NK-92 treated with Interleukin-12 subunit alpha and Interleukin-12 subunit beta, amount 100 ng/mL, for 24 hours (cell line): ENCODE measurements around the gene PHC2.
A peak's percentile ranks its signal among the peaks of the same experiment; 100 is the strongest.

Source experiments
- DNase-seq: peaks from one replicate; lab custom pipeline; 2025; lab: John Stamatoyannopoulos, UW

Gene PHC2

GRCh38 chr1:33330361-33330890 lies 100.5 kb downstream of the PHC2 start:
- no peak for DNase-seq

DNA sequence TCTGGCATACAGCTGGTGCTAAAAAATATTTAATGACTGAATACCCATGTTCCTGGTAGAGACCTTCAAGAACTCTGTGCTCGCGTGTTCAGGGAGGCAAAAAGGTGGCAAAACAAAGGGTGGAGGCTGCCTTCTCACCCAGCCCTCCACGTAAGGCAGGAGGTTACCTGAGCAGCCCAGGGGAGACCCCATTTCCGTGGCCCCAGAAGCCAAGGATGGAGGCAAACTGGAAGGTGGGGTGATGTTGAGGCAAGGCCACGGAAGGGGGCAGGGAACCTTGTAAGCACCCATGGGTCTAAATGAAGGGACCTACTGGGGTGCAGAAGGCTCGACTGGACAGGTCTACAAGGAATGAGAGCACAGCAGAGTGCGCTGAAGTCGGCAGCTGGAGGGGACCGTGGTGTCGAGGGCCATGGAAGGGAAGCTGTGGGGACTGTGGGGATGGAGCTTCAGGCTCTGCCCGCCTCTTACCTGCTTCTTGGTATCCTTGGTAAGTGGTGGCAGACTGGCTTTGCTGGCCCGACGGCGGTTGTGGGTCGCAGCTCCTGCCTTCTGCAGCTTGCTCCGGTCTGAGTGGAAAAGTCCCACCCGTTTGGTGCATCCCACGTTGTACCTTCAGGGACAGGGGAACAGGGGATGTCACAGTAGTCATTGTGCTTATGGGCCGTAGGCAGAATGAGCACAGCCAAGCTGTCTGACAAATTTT lies 101.1 kb downstream of the PHC2 start:
- no peak for DNase-seq

GRCh38 chr1:33328817-33329216 lies 102.1 kb downstream of the PHC2 start:
- no peak for DNase-seq

- peak; percentile 15 for DNase-seq
Observed at GRCh38 chr1:33327587-33328325, 103.1 kb downstream of the PHC2 start.

DNA sequence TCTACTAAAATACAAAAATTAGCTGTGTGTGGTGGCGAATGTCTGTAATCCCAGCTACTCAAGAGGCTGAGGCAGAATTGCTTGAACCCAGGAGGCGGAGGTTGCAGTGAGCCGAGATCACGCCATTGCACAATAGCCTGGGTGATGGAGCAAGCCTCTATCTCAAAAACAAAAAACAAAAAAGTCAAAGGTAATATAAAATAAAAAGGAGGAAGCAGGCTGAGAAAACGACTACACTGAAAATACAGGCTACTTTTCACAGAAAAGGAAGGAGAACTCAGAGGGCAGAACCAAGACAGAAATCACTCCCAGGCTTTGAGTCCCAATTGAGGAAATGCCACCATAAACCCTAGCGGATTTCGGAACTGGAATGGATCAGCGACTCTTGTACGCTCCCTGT lies 104.1 kb downstream of the PHC2 start:
- no peak for DNase-seq

DNA sequence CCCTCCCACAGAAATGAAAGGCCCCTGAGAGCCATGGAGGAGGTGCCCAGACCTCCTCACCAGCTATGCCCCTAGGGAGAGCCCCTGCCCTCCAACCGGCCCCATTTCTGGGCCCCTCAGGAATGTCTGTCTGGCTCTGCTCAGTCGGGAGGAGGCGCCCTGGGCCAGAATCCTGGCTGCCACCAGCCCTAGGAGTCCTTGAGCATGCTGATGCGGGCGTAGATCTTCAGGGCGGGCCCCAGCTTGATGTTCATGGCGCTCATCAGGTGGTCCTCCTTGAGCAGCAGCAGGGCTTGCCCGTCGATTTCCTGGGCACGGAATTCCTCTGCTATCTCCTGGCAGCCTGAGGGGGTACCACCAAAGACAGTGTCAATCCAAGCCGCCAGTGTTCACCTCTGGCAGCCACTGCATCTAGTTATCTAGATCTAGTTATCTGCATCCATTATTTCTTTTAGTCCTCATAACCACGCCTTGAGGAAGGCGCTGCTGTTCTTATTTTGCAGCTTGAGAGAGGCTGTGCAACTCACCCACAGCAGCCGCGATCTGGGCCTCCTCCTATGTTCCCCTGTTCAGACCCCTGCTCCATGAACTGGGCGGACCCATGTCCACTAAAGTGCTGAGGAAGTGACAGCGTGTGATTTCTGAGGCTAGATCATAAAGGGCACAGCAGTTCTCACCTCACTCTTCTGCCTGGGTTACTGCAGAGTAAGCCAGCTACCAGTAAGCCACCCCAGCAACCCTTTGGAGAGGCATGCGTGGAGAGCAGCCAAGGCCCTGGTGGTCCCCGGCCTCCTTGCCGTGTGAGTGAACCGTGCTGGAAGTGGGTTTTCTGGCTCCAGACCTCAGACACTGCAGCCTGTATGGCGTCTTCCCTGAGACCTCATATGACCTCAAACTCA lies 106.0 kb downstream of the PHC2 start:
- no peak for DNase-seq

DNA sequence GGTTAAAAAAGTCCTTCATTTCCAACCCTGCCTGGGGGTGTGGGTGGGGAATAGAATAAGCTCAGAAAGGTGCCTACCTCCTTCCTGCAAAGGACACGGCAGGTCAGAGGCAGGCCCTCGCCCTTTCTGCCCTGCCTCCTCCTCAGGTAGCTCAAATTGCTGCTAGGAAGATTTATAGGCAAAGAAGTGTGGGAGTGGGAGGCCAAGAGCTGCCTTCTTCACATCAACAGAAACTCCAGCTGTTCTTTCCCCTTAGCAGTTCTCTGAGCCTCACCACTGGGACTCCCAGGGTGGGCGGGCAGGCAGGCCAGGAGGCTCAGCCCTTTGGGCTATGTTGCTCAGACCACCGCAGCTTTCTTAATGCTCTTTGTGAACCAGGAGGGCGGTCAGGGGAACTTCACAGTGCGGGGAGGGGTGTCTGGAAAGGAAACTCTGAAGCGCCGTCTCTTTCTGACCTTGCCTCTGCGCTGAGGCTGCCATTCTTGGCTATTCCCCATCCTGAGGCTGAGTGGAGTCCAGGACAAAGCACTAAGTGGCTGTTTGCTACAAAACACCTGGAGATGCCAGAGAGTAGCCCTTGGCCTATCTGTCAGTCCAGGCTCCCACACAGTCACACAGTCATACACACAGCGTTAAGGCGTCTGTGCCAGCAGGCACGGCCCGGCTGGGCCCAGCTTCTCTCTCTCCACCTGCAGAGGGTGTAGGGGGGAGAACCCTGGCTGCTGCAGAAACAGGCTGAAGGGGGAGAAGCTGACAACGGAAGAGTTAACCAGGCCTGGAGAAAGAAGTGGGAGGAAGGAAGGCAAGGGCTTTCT lies 107.0 kb downstream of the PHC2 start:
- no peak for DNase-seq

DNA sequence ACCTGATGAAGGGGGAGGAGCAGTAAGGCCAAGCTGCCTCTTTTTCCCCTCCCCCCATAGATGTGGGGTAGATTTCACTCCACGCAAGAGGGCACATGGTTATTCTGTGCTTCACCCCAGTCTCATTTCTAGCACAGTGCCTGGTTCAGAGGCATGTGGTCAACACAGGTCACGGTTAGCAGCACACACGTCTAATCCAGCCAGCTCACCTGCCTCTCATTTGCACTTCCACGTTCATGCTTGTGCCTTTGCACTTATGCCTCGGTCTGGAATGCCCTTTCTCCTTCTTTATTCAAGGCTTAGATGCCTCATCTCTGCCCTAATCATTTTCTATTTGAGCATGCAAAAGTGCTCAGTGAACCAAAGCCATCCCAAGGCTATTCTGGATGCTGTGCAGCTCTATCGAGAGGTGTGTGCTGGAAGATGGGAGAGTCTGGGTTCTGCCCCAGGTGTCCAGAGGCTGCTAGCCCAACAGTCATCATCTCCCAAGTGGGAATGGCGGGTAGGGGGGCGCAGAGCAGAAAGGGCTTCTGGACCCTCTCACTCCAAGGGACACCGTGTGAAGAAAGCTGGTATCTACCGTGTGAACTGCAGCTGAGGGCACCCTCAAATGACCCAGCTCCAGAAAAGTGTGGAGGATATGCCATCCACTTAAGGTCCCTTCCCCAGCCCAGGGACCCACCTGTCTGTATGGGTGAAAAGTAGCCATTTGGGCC lies 107.9 kb downstream of the PHC2 start:
- no peak for DNase-seq

DNA sequence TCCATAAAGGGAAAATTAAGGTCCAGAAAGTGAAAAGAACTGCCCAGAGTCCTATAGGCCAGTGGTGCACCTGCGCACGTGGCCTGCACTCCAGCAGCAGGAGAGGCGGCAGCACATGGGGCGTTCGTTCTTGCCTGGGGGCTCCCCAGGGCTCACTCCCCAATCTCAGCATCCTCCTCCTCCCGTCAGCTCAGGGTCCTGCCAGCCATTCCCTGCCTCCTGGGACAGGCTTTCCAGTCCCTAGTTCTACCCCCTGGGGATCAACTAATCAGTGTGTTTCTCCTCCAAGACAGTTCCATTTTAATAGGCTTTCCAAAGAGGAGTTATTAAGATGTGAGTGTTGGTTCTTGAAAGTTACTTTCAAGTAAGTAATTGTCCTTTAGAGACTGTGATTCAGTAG lies 108.8 kb downstream of the PHC2 start:
- DNase-seq = no peak

DNA sequence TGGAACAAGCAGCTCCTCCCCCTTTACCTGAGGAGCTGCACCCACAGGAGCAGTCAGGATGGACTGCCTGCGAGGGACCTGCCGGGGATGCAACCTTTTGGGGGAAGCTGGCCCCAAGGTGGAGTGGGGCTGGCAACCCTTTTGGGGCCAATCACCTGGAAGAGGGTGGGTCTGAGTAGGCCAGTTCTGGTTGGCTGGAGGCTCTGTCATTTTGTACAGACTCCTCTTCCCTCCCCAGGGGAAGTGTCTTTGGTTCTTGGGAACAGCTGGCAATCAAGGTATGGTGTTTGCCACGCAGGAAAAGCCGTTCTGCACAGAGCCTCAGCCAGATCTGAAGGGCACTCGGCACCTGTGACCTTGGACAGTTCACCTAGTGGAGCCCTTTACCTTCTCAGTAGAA lies 109.7 kb downstream of the PHC2 start:
- no peak for DNase-seq

DNA sequence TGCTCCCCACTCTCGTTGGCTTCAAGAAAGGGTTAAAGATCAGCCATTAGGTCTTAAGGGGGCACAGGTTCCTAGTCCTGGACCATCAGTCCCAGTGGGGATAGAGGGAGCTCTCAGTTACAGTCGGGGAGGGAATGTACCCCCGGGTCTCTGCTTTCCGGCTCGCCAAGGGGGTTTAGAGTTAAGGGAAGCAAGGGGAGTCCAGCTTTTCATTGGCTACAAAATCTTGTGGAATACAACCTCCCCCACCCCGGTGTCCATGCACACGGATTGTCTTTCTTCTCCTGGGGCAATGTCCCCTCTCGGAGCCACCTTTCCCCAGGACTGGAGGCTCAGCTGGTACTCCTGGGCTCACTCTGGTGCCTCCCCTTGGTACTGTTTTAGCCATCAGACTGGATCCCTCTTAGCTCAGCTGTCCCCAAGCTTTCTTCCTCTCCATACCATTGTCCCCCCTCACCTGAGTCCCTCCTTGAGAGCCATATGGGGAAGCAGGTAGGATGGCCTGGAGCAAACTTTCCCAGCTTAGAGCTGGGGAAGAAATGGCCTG lies 110.2 kb downstream of the PHC2 start, which contains the start of gene A3GALT2:
Gene A3GALT2, minus strand, starts transcription at position 480 of the 547 bp plus-strand sequence. Its CDS starts 0 bp downstream, at position 480.
- DNase-seq = no peak

DNA sequence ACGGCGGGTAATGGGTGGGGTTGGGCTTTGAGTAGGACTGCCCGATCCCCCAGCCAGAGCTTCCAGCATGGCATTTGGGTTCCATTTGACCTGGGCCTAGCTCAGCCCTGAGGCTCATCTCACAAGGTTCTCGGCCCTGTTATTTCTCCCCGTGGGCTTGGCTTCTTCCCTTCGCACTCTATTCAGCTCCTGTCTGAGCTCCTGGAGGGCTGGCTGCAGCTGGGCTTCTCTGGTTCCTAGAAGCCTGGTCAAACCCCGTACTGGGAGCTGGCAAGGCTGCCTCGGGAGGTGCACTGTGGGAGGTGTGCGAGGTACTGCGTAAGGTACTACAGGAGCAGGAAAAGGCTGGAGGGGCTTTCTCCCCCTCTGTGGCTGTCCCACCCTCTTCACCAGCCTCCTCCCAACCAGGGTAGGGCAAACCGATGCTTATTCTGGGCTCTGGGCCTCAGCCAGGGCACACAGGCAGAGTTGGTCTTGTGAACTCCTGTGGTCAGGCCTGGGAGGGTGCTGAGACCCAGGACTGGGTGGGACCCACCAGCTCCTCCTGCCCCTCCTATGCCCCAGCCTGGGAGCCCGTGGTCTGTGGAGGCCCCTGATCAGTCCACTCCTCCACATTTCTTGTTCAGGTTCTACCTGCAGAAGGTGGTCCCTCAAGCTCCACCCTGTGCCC lies 110.8 kb downstream of the PHC2 start:
- no peak for DNase-seq

- no peak for DNase-seq
Observed at GRCh38 chr1:33319186-33319948, 111.5 kb downstream of the PHC2 start.

GRCh38 chr1:33317946-33318345 lies 112.9 kb downstream of the PHC2 start:
- no peak for DNase-seq

- no peak for DNase-seq
Observed at GRCh38 chr1:33317354-33317753, 113.5 kb downstream of the PHC2 start.

DNA sequence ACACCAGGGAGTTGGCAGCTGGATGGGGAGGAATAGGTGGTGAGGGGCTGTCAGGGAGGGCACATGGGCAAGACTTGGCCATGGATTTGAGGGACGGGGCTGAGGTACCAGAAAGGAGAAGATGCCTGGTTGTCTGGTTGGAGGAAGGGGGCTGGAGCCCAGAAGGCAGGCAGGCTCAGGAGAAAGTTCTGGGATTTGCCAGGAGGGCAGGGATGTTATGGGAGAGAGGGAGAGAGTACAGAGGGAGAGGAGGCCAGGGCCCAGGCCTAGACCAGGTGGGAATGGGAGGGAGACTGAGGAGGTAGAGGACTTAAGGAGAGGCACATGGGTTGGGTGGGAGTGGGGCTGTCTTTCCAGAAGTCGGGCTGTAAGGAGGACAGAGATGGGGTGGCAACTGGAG lies 114.3 kb downstream of the PHC2 start:
- DNase-seq = no peak

DNA sequence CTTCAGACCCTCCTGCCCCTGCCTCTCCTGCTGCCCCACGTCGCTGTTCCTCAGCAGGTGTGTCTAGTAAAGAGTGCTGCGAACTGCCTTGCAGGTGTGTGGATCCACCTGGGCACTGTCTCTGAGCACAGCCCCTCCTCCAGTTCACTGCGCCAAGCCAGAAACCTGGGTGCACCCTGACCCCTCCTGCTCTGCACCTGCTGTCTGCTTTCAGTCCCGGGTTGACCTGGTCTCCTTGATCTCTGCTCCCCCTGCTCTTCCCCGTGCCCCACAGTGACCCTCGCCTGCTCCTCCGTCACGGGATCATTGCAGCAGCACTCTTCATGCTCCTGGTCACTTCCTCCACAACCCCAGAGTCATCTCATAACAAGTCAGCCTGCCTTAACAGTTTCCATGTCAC lies 116.5 kb downstream of the PHC2 start:
- no peak for DNase-seq

GRCh38 chr1:33312413-33312749 lies 118.5 kb downstream of the PHC2 start:
- no peak for DNase-seq

DNA sequence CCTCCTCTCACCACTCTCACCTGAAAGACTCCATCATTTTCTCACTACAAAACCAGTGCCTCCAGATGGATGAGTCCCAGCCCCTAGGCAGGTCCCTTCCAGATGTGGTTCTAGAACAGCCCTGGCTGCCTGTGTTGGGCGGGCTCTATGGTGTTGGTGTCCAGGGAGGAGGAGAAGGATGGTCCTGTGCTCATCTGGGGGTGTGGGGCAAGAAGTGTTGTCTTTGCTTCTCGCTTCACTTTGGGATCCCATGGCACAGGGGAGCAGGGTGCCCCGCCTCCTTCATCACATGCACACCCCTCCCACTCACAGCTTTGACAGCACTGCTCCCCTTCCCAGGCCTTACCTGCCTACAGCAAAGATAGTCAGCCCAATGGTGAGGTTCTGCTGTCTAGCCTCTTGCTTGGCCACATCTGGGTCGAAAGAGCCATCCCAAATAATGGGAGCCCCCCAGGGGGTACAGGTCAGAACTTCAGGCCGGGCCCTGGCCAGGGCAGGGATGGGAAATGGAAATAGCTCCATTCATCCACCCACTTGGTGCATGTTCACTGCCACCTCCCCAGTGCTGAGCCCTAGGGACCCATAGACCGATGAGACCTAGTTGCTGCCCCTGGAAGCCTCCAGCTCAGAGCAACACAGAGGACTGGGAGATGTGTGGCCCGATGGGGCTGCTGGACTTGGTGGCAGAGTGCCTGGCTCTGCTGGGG lies 119.0 kb downstream of the PHC2 start:
- DNase-seq = no peak
